HG02759 (cell line): ENCODE data around the gene EMP1.

Experiments used
- ATAC-seq: cut with Tn5 transposase; IDR thresholded peaks from one replicate; pipeline ENCODE4 v1.9.1; 2021; ENCODE audit warnings: mild to moderate bottlenecking, moderate library complexity; ENCODE audit not compliant: unreplicated experiment

The EMP1 gene

GRCh38 chr12:13195250-13195649 is 1.3 kb upstream of the EMP1 start:
- no peak for ATAC-seq

GRCh38 chr12:13195785-13196129 is 769 bp upstream of the EMP1 start:
- ATAC-seq, result no peak

- no peak for ATAC-seq
These were observed 506 bp downstream of the EMP1 start for GRCh38 chr12:13197032-13197431.

- ATAC-seq, result no peak
These were observed 1.1 kb downstream of the EMP1 start for GRCh38 chr12:13197526-13198143.

- ATAC-seq, result no peak
These were observed 1.7 kb downstream of the EMP1 start for GRCh38 chr12:13198241-13198640.

GRCh38 chr12:13198876-13199275 is 2.4 kb downstream of the EMP1 start:
- ATAC-seq, result no peak

GRCh38 chr12:13199592-13199991 is 3.1 kb downstream of the EMP1 start:
- ATAC-seq, result no peak

- no peak for ATAC-seq
These were observed 4.3 kb downstream of the EMP1 start for GRCh38 chr12:13200841-13201240.

GRCh38 chr12:13203034-13203922 is 6.8 kb downstream of the EMP1 start:
- ATAC-seq, result no peak

- no peak for ATAC-seq
These were observed 7.9 kb downstream of the EMP1 start for GRCh38 chr12:13204428-13204827.

GRCh38 chr12:13205809-13206559 is 9.5 kb downstream of the EMP1 start:
- no peak for ATAC-seq

GRCh38 chr12:13206560-13206897 is 10.0 kb downstream of the EMP1 start:
- no peak for ATAC-seq

GRCh38 chr12:13208533-13209435 is 12.3 kb downstream of the EMP1 start:
- no peak for ATAC-seq

GRCh38 chr12:13209436-13210235 is 13.1 kb downstream of the EMP1 start:
- ATAC-seq, result no peak

GRCh38 chr12:13210236-13211190 is 14.0 kb downstream of the EMP1 start:
- no peak for ATAC-seq

GRCh38 chr12:13211191-13211858 is 14.8 kb downstream of the EMP1 start:
- ATAC-seq, result no peak

- ATAC-seq, result no peak
These were observed 15.5 kb downstream of the EMP1 start for GRCh38 chr12:13211859-13212664.

GRCh38 chr12:13215056-13215455 is 18.5 kb downstream of the EMP1 start:
- no peak for ATAC-seq
